ENCODE measurements around the gene OR2Y1. TPM values are rescaled to one million over a fixed set of nuclear protein-coding genes. Genes with fewer than 3 reads are reported as not detected.
"Not testable (repeated sequence)": the region's sequence is repeated elsewhere in the genome, so short reads cannot be mapped to it uniquely, and the experiment has no call there.

OR2Y1 gene, protein sequence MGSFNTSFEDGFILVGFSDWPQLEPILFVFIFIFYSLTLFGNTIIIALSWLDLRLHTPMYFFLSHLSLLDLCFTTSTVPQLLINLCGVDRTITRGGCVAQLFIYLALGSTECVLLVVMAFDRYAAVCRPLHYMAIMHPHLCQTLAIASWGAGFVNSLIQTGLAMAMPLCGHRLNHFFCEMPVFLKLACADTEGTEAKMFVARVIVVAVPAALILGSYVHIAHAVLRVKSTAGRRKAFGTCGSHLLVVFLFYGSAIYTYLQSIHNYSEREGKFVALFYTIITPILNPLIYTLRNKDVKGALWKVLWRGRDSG
- polyA plus RNA-seq (2012; ENCODE audit: insufficient read depth, insufficient read length), result not detected

DNA sequence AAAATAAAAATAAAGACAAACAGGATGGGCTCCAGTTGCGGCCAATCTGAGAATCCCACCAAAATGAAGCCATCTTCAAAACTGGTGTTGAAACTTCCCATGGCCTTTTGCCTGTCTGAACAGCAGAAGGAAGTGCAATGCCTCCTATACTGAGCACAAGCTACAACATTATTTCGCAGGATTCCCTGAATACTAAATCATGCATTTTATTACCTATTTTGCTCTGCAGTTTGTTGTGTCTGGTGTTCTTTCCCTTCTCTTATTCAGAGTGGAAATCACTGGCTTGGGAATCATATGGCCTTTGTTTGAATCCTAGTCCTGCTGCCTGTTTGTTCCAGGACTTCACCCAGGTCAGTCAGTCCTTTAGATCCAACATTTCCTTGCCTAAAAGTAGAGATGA lies at the start of gene OR2Y1:
Gene OR2Y1, minus strand, starts transcription at position 101 of the 400 bp plus-strand sequence. Its CDS starts 0 bp downstream, at position 101.
- no peak for DNase-seq (ENCODE audit: low read depth, low spot score)
- no peak within 1 kb of the TSS for H3K4me3 ChIP-seq (ENCODE audit: low read length)

DNA sequence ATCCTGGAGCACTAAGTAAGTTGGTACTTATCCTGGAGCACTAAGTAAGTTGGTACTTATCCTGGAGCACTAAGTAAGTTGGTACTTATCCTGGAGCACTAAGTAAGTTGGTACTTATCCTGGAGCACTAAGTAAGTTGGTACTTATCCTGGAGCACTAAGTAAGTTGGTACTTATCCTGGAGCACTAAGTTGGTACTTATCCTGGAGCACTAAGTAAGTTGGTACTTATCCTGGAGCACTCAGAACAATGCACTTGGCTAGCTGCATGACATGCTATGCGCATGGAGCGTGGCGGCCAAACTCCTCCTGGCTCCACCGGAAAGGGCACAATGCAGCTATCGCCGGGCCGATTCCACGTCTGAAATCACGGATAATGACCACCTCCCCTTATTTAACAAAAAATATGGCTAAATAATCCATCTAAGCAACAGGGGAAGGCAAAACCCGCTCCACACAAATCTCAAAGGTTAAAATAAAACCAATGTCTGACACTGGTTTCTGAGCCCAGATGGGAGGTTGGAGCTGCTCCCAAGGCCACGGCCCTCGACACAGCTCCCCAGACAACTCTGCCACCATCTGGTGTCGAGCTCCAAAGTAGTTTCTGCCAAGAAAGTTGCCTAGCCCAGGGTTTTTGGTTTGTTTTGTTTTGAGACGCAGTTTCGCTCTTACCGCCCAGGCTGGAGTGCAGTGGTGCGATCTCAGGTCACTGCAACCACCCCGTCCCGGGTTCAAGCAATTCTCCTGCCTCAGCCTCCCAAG lies 49.0 kb upstream of the OR2Y1 start:
- not testable (repeated sequence) for H3K4me3 ChIP-seq (ENCODE audit: low read length); DNase-seq (ENCODE audit: low read depth, low spot score)

DNA sequence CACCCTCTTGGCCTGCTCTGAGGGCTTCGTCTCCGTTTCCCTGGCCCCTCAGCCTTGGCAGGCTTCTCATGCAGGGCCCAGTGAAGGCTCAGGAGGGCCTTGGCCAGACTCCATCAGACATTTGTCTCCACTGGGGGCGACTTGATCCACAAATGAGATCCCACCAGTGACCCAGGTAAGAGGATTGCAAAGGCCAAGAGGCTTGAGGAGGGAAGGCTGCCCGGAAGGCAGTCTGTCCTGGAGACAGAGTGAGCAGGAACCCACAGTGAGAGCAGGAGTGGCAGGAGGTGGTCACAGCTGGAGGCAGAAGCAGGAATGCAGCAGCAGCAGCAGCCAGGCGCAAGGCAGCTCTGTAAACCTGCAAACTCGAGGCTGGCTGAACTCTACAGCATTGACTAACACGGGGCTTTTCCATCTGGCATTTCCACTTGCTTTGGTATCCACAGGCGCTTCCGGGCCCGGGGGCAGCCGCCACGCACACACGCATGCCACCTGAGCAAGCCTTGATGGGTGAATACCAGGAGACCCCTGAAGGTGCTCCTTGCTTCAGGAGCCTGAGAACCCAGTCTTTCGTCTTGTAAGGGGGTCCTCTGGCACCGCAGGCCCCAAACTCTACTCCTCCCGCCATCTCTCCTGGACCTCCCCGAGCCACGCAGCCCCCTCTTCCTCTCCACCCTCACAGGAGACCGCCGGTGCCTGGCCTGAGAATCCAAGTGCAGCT lies 48.0 kb upstream of the OR2Y1 start:
- H3K4me3 ChIP-seq (ENCODE audit: low read length), result no peak overlapping the region
- DNase-seq (ENCODE audit: low read depth, low spot score), result no peak

DNA sequence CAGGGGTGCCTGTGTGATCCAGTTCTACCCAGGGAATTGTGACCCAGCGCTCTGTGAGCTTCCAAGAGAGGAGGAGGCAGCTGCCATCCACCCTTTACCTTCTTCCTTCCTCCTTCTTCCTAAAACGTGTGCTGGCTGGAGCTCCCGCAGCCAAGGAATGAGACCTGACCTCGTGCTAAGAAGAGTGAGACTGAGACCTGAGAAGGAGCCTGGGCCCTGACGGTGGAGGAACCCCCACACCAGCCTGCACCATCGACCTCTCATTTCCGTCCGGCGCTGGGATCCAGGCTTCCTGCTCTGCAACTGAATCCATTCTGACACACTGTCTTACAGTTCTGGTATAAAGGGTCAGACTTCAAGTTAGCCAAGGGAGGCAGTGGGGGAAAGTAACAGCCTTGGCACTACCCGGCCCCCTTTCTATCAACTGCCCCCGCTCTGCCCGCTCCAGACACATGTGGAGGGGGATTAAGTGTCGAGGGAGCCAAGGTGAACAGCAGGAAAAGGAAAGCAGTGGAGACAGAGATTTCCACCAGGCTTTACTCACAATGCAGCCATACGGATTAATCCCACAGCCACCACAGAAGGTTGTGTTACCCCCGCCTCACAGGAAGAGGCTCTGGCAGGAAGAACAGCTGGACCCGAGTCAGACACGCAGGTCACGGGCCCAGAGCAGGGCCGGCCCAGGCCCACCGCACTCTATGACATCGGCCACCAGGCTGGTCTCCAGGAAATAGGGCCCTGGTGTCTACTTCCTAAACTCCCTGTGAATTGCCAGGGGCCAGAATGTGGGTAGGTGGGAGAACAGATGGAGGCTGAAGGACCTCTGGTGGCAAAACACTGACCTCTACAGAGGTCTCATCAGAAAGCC lies 46.9 kb upstream of the OR2Y1 start:
- H3K4me3 ChIP-seq (ENCODE audit: low read length), result no peak overlapping the region
- no peak for DNase-seq (ENCODE audit: low read depth, low spot score)

DNA sequence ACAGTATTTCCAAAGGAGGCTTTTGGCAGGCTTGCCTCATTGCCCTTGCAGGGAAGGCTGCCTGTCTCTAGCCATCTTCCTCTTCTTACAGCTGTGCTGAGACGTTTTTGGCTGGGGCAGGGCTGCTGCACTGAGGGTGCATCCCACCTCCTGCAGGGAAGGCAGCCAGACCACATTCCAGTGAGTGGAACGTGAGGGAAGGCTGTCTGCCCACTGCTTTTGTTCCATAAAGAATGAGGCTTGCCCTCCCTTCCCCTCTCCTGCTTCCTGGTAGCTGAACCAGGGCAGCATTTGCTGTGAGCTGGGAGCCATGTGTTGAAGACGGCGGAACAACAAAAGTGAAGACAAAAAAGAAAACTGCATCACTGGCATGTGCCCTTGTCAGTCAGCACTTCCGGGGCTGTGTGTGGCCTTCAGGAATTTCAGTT lies 46.0 kb upstream of the OR2Y1 start:
- no peak overlapping the region for H3K4me3 ChIP-seq (ENCODE audit: low read length)
- no peak for DNase-seq (ENCODE audit: low read depth, low spot score)

DNA sequence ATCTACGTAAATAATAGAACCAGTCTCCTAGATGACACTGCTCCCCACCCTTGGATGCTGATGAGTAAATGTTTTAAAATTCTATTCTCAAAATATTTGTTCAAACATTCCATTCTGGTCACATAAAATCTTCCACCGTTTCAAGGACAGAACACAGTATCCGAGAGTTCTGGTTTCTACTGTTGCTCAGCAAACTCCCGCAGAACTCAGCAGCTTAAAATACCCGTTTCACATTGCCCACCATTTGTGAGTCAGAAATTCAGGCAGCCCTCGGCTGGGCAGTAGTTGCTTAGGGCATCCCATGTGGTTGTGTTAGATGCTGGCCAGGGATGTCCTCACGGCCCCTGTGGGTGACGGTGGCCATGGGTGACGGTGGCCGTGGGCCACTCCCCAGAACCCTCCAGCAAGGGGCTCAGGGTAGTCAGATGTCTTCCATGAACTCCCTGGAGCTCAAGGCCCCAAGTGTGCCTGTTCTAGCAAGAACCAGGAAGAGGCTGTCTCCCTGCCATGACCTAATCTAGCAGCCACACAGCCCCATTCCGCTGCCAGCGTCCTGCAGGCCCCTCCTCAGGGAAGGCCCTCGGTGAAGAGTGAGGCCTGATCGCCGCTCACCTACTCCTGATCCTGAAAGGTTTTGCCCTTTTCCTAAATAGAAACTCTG lies 45.4 kb upstream of the OR2Y1 start:
- no peak for DNase-seq (ENCODE audit: low read depth, low spot score)
- H3K4me3 ChIP-seq (ENCODE audit: low read length), result no peak overlapping the region

DNA sequence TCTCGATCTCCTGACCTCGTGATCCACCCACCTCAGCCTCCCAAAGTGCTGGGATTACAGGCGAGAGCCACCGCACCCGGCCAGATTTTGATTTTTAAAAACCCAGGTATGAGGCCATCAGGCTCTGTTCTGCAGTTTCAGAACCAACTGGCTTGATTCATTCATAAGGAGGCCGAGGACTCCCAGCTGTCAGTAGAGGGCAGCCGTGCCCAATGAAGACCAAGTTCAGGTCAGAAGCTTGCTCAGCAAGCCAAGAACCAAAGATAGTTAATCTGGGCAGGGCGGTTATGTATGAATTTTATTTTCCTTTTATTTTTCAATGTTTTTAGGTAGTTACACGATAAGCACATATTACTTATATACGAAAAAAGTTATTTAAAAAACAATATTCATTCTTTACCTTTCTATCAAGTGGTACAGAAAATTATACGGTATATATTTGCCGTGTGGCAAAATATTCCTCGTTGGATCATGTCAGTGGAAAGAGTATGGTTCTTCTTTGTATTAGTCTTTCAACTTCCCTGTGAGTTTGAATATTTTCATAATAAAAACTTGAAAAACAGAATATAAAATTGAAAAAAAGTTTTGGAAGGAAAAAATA lies 44.7 kb upstream of the OR2Y1 start:
- peak; percentile 47 for DNase-seq (ENCODE audit: low read depth, low spot score)
- H3K4me3 ChIP-seq (ENCODE audit: low read length), result no peak overlapping the region

DNA sequence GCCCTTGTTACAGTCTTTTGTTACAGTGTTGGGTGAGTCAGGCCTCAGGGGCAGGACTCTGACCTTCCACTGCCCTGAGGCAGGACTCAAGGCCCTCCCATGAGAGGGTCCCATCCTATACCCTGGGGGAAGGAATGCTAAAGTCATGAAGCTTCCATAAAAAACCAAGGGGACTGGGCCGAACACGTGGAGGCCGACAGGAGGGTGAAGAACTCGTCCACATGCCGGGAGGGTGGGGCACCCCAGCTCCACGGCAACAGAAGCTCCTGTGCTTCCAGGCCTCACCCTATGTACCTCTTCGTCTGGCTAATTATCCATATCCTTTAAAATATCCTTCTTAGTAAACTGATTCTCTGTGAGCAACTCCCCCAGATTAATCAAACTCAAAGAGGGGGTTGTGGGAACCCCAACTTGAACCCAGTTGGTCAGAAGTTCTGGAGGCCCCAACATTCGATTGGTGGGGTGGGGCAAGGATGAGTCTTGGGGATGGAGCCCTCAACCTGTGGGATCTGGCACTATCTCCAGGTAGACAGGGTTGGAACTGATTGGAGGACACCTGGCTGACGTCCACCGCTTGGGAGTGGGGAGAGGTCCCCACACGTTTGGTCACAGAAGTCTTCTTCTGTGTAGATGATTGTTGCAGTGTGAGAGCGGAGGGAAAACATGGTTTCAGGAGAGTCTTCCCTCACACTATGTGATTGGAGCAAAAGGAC lies 43.6 kb upstream of the OR2Y1 start:
- DNase-seq (ENCODE audit: low read depth, low spot score), result no peak

DNA sequence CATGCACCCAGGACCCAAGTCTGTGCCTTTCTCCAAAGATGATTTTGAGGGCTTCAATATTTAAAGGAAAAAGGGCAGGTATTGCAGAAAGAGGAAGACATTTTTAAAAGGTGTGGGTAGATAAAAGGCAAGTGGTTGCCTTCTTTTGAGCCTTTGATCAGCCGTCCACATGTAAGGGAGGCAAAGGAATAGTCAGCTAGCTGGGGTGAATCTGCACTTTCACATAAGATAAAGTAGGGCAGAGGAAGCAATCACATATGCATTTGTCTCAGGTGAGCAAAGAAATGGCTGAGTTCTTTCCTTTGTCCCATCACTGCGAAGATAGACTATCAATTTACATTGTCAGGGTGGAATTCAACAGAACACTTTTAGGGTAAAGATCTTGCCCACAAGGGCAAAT lies 42.9 kb upstream of the OR2Y1 start:
- no peak overlapping the region for H3K4me3 ChIP-seq (ENCODE audit: low read length)
- DNase-seq (ENCODE audit: low read depth, low spot score), result peak; percentile 48

More for the DNA sequence above, 43.6 kb upstream of the OR2Y1 start:
- no peak overlapping the region for H3K4me3 ChIP-seq (ENCODE audit: low read length)

DNA sequence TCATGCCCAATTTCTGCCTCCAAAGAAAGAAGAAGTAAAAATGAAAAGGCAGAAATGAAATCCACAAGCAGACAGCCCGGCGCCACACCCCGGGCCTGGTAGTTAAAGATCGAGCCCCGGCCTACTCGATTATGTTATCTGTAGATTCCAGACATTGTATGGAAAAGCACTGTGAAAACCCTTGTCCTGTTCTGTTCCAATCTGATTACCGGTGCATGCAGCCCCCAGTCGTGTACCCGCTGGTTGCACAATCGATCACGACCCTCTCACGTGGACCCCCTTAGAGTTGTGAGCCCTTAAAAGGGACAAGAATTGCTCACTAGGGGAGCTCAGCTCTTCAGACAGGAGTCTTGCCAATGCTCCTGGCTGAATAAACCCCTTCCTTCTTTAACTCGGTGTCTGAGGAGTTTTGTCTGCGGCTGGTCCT lies 42.1 kb upstream of the OR2Y1 start:
- not testable (repeated sequence) for DNase-seq (ENCODE audit: low read depth, low spot score); H3K4me3 ChIP-seq (ENCODE audit: low read length)

DNA sequence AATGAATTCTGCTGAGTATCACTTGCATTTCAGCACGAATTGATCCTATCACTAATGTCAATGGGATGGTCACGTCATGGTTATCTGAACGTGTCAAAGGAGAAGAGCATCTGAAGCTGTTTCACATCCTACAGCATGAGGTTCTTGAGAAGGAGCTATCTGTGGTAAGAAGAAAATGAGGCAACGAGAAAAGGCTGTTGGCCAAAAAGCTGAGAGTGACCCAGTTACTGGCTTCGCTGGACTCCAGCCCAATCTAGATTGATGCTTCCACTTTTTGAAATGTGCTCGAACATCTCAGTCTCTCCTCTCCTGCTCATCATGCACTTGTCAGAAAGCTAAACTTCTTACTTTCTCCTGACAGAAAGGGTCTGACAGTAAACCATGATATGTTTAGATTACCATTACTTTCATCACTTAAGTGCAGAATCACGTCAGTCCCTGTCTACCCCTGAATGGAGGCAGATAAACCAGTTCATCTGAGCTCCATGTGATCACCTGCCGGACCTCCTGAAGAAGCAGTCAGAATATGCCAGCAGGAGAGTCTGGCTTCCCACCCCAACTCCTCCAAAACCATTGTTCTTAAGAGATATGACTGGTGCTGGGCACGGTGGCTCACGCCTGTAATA lies 40.2 kb upstream of the OR2Y1 start:
- no peak overlapping the region for H3K4me3 ChIP-seq (ENCODE audit: low read length)
- no peak for DNase-seq (ENCODE audit: low read depth, low spot score)

DNA sequence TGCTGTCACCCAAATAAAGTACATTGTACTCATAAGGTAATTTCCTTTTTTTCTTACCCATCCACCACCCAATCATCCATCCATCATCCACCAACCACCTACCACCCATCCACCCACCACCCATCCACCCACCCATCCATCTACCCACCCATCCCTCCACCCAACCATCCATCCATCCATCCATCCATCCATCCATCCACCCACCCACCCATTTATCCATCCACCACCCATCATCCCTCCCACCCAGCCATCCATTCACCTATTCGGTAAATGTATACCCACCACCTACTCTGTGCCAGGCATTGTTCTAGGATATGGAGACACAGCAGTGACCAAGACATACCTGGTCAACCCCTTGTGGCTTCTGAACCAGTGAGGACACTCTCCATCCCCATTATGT lies 37.6 kb upstream of the OR2Y1 start:
- no peak for DNase-seq (ENCODE audit: low read depth, low spot score)
- no peak overlapping the region for H3K4me3 ChIP-seq (ENCODE audit: low read length)

DNA sequence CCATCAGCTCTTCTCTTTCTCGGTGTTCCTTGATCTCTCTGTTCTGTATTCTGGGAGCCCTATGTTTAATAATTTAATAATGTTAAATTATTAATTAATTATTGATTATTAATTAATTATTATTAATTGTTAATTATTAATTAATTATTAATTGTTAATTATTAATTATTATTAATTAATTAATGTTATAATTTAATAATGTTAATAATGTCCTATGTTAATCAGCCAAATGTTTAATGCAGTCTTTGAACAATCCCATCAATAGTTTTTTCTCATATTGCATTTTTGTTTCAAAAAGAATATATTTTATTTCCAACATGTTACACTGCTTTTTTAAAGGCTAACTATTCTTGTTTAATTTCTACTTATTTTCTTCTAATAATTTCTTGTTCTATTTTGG lies 36.5 kb upstream of the OR2Y1 start:
- no peak for DNase-seq (ENCODE audit: low read depth, low spot score)
- H3K4me3 ChIP-seq (ENCODE audit: low read length), result no peak overlapping the region

DNA sequence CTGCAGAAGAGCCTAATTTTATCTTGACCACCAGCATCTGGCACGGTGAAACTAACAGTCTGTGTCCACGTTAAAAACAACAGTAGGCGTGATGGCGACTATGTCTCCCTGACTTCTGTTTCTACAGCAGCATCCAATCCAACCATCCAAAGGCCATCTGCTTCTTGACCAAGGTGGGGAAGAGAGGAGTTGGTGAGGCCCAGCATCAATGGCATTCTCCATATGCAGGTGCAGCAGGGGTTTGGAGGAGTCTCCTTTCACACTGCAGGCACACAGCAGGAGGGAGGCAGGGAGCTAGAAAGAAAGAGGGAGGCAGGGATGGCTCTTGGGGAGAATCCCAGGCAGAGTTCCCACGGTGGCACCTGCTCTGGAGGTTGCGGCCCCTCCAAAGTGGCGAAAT lies 35.8 kb upstream of the OR2Y1 start:
- DNase-seq (ENCODE audit: low read depth, low spot score), result no peak
- H3K4me3 ChIP-seq (ENCODE audit: low read length), result no peak overlapping the region

DNA sequence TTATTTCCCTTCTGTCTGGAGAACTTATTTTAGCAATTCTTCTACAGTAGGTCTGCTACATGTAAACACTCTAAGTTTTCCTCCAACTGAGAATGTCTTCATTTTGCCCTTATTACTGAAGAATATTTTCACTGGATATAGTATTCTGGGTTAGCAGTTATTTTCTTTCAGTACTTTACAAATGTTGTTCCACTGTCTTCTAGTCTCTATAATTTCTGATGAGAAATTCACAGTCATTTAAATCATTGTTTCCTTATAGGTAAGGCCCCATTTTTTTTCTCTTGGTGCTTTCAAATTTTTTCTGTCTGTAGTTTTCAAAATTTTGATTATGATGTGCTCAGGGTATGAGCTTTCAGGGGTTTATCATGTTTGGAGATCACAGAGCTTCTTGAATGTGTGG lies 32.0 kb upstream of the OR2Y1 start:
- no peak overlapping the region for H3K4me3 ChIP-seq (ENCODE audit: low read length)
- DNase-seq (ENCODE audit: low read depth, low spot score), result no peak

DNA sequence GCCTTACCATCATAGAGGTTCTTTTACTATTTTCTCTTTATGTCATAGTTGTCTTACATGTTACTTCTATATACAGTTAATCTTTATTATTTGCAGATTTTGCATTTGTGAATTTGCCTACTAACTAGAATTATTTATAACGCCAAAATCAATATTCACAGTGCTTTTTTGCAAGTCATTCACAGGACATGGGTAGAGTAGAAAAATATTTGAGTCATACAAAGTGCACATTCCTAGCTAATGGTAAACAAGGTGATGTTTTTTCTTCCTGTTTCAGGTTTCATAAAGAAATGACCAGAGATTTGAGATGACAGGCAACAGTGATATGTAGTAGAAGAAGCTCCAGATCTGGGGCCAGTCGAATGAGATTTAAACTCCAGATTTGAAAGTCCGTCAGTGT lies 30.0 kb upstream of the OR2Y1 start:
- no peak for DNase-seq (ENCODE audit: low read depth, low spot score)
- H3K4me3 ChIP-seq (ENCODE audit: low read length), result no peak overlapping the region

DNA sequence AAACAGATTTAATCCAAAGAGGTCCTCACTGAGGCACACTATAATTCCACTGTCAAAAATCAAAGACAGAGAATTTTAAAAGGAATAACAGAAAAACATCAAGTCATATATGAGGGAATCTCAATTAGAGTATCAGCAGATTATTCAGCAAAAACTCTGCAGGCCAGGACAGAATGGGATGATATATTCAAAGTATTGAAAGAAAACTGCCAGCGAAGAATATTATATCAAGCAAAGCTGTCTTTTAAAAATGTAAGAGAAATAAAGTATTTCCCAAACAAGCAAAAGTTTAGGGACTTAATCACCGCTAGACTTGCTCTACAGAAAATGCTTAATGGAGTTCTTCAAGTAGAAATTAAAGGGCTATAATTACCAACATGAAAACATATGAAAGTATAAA lies 15.7 kb upstream of the OR2Y1 start:
- H3K4me3 ChIP-seq (ENCODE audit: low read length), result no peak overlapping the region
- no peak for DNase-seq (ENCODE audit: low read depth, low spot score)

Measured in Jurkat, Clone E6-1 (cell line).